Astrocyte (in vitro differentiated cells and primary cell): ENCODE data around the gene TAF8. TPM values are rescaled to one million over a fixed set of nuclear protein-coding genes. Genes with fewer than 3 reads are reported as not detected.

ENCODE experiments used
- DNase-seq: peaks from one replicate; pipeline ENCODE4 v3.0.0-alpha.2; 2010; ENCODE audit warnings: low read depth
- FAIRE-seq: peaks from 2 replicates; lab custom pipeline; 2011; peaks lifted over from hg19 to GRCh38; lab: Jason Lieb, UNC
- H2AFZ ChIP-seq: 2 replicates; pipeline ENCODE4 v1.6.0; 2012; ENCODE audit warnings: low read depth, low read length, inconsistent platforms
- H3K27ac ChIP-seq: 2 replicates; pipeline ENCODE4 v1.5.1; 2011; ENCODE audit warnings: low read depth, low read length, inconsistent platforms
- H3K27me3 ChIP-seq: 2 replicates; pipeline ENCODE4 v1.6.0; 2011; ENCODE audit warnings: low read length, inconsistent platforms; ENCODE audit not compliant: insufficient read depth
- H3K36me3 ChIP-seq: 2 replicates; pipeline ENCODE4 v1.5.1; 2011; ENCODE audit warnings: low read length, inconsistent platforms; ENCODE audit not compliant: insufficient read depth
- H3K4me1 ChIP-seq: 2 replicates; pipeline ENCODE4 v1.5.1; 2011; ENCODE audit warnings: low read length, inconsistent platforms; ENCODE audit not compliant: insufficient read depth
- H3K4me2 ChIP-seq: 2 replicates; pipeline ENCODE4 v1.6.0; 2012; ENCODE audit warnings: low read length, inconsistent platforms
- H3K4me3 ChIP-seq: 2 replicates; pipeline ENCODE4 v1.5.1; 2011; ENCODE audit warnings: low read depth, mild to moderate bottlenecking, low read length, inconsistent platforms; ENCODE audit not compliant: insufficient read depth
- H3K79me2 ChIP-seq: 2 replicates; pipeline ENCODE4 v1.6.0; 2012; ENCODE audit warnings: mild to moderate bottlenecking, low read length, inconsistent platforms; ENCODE audit not compliant: insufficient read depth
- H3K9ac ChIP-seq: 2 replicates; pipeline ENCODE4 v1.6.0; 2012; ENCODE audit warnings: mild to moderate bottlenecking, low read length, inconsistent platforms
- H3K9me3 ChIP-seq: 2 replicates; pipeline ENCODE4 v1.5.1; 2012; ENCODE audit warnings: low read depth, mild to moderate bottlenecking, low read length, inconsistent platforms; ENCODE audit not compliant: insufficient read depth
- H4K20me1 ChIP-seq: 2 replicates; pipeline ENCODE4 v1.6.0; 2012; ENCODE audit warnings: low read length, inconsistent platforms; ENCODE audit not compliant: insufficient read depth
- H3K27ac Mint-ChIP-seq: one replicate; pipeline ENCODE4 v1.8.0; 2021; ENCODE audit warnings: mild to moderate bottlenecking, mixed read lengths; ENCODE audit not compliant: unreplicated experiment
- H3K27me3 Mint-ChIP-seq: one replicate; pipeline ENCODE4 v1.8.0; 2021; ENCODE audit warnings: low read depth, mixed read lengths; ENCODE audit not compliant: unreplicated experiment
- H3K36me3 Mint-ChIP-seq: one replicate; pipeline ENCODE4 v1.8.0; 2021; ENCODE audit warnings: low read depth, mixed read lengths; ENCODE audit not compliant: unreplicated experiment
- H3K4me1 Mint-ChIP-seq: one replicate; pipeline ENCODE4 v1.8.0; 2021; ENCODE audit warnings: low read depth, mixed read lengths; ENCODE audit not compliant: unreplicated experiment
- H3K4me3 Mint-ChIP-seq: one replicate; pipeline ENCODE4 v1.8.0; 2021; ENCODE audit warnings: mild to moderate bottlenecking, moderate library complexity, mixed read lengths; ENCODE audit not compliant: unreplicated experiment
- H3K9me3 Mint-ChIP-seq: one replicate; pipeline ENCODE4 v1.8.0; 2021; ENCODE audit warnings: mild to moderate bottlenecking, mixed read lengths; ENCODE audit not compliant: unreplicated experiment
- EZH2 ChIP-seq: IDR thresholded peaks from 2 replicates; pipeline ENCODE4 v1.6.1; 2012; ENCODE audit warnings: mild to moderate bottlenecking, low read length, inconsistent platforms; ENCODE audit not compliant: insufficient read depth
- total RNA-seq: library from RNA; stranded (reverse); gene quantifications from 2 replicates; pipeline ENCODE4 v1.2.1, GENCODE V29; 2021
- TF ChIP-seq, protein P1 (sequence below): IDR thresholded peaks from 2 replicates; pipeline ENCODE4 v1.5.1; 2011; ENCODE audit warnings: low read depth, mild to moderate bottlenecking, inconsistent platforms, low read length, moderate library complexity; ENCODE audit not compliant: insufficient read depth

Gene TAF8
- total RNA-seq, 1 donor from 2014 or later, result 14.8 TPM

DNA sequence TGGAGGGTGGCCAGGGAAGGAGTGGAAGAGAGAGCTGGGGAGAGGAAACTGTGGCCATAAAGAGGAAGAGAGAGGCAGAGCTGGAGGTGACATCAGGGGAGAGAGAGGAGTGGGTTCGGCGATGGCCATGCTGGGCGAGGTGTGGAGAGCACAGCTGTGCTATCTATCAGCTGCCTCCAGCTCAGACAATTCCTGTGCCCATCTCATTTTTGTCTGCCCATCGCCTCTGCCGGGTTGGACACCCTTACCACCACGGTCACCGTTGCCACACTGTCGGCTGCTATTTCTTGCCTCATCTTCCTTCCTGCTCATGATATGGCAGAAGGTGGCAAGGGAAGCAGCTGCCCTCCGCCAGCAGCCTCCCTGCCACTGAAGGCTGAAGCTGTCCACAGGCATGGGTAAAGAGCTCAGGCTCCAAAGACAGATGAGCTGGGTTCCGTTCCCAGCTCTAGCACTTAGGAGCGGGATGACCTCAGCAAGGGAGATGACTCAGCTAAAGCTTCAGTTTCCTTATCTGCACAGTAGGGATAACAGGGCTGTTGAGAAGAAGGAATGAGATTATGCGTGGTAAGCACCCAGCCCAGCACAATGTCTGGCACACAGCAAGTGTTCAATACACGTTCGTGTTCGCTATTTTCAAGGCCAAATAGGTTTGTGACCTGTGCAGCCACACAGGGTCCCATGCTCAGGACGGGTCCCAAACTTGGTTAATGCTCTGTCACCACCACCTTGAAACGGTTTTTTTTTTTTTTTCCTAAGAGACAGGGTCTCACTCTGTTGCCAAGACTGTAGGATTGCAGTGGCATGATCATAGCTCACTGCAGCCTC is 21.9 kb upstream of the TAF8 start:
- no peaks in the 10 kb centered on the region for H3K79me2 ChIP-seq
- Mint-ChIP-seq H3K4me3 (no peak overlapping the region), H3K4me1 (peaks cover 9% of the 10 kb centered on the region), H3K9me3 (peaks cover 2% of the 10 kb centered on the region), H3K27me3 (no peaks in the 10 kb centered on the region), H3K27ac (peak overlapping the region; percentile 67), H3K36me3 (peaks cover 3% of the 10 kb centered on the region)
- no peaks in the 10 kb centered on the region for H3K27me3 ChIP-seq
- no peaks in the 10 kb centered on the region for H3K36me3 ChIP-seq
- H3K27ac ChIP-seq, result no peak overlapping the region
- peak overlapping the region; percentile 21 for H3K9ac ChIP-seq
- peak overlapping the region; percentile 46 for H3K4me2 ChIP-seq
- peak overlapping the region; percentile 69 for H2AFZ ChIP-seq
- H3K4me1 ChIP-seq, result peaks cover 12% of the 10 kb centered on the region
- DNase-seq, result peak; percentile 85
- H3K4me3 ChIP-seq, result no peak overlapping the region
- no peaks in the 10 kb centered on the region for H3K9me3 ChIP-seq
- no peak for TF ChIP-seq EZH2
- TF ChIP-seq, protein P1, sequence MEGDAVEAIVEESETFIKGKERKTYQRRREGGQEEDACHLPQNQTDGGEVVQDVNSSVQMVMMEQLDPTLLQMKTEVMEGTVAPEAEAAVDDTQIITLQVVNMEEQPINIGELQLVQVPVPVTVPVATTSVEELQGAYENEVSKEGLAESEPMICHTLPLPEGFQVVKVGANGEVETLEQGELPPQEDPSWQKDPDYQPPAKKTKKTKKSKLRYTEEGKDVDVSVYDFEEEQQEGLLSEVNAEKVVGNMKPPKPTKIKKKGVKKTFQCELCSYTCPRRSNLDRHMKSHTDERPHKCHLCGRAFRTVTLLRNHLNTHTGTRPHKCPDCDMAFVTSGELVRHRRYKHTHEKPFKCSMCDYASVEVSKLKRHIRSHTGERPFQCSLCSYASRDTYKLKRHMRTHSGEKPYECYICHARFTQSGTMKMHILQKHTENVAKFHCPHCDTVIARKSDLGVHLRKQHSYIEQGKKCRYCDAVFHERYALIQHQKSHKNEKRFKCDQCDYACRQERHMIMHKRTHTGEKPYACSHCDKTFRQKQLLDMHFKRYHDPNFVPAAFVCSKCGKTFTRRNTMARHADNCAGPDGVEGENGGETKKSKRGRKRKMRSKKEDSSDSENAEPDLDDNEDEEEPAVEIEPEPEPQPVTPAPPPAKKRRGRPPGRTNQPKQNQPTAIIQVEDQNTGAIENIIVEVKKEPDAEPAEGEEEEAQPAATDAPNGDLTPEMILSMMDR, result no peak
- no peak for FAIRE-seq
- H4K20me1 ChIP-seq, result no peaks in the 10 kb centered on the region

DNA sequence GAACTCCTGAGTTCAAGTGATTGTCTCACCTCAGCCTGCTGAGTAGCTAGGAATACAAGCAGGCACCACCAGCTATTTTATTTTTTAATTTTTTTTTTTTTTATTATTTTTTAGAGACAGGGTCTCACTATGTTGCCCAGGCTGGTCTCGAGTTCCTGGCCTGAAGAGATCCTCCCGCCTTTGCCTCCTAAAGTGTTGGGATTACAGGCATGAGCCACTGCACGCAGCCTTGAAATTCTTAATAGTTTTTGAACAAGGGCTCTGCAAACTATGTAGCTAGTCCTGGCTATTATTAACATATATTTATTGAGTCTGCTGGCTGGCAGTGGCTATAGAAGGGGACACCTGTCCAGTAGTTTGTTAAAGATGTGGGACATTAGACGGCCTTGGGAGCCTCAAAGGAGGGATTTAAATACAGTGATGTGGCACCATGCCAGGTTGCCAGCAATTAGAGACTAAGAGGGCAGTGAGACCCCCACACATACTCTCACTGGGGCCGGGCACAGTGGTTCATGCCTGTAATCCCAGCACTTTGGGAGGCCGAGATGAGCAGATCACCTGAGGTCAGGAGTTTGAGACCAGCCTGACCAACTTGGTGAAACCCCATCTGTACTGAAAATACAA is 21.1 kb upstream of the TAF8 start:
- H4K20me1 ChIP-seq, result no peaks in the 10 kb centered on the region
- peaks cover 2% of the 10 kb centered on the region for H3K9me3 Mint-ChIP-seq
- H3K4me2 ChIP-seq, result no peak overlapping the region
- no peak overlapping the region for H3K4me3 ChIP-seq
- H3K9me3 ChIP-seq, result no peaks in the 10 kb centered on the region
- H3K4me3 Mint-ChIP-seq, result no peak overlapping the region
- no peak overlapping the region for H3K9ac ChIP-seq
- H3K27ac Mint-ChIP-seq, result peak overlapping the region; percentile 67
- peaks cover 3% of the 10 kb centered on the region for H3K36me3 Mint-ChIP-seq
- H3K27ac ChIP-seq, result no peak overlapping the region
- H3K36me3 ChIP-seq, result no peaks in the 10 kb centered on the region
- H3K79me2 ChIP-seq, result no peaks in the 10 kb centered on the region
- TF ChIP-seq EZH2, result no peak
- TF ChIP-seq, protein P1, result no peak
- DNase-seq, result no peak
- no peak overlapping the region for H2AFZ ChIP-seq
- H3K4me1 Mint-ChIP-seq, result peaks cover 9% of the 10 kb centered on the region
- no peaks in the 10 kb centered on the region for H3K27me3 ChIP-seq
- H3K4me1 ChIP-seq, result peaks cover 12% of the 10 kb centered on the region
- H3K27me3 Mint-ChIP-seq, result no peaks in the 10 kb centered on the region
- no peak for FAIRE-seq

- Mint-ChIP-seq H3K27me3 (no peaks in the 10 kb centered on the region), H3K36me3 (peaks cover 3% of the 10 kb centered on the region), H3K9me3 (peaks cover 2% of the 10 kb centered on the region), H3K4me3 (no peak overlapping the region), H3K27ac (no peak overlapping the region), H3K4me1 (peaks cover 9% of the 10 kb centered on the region)
- H3K27ac ChIP-seq, result no peak overlapping the region
- DNase-seq, result no peak
- FAIRE-seq, result no peak
- H3K4me2 ChIP-seq, result no peak overlapping the region
- H3K36me3 ChIP-seq, result no peaks in the 10 kb centered on the region
- no peak overlapping the region for H2AFZ ChIP-seq
- H3K4me3 ChIP-seq, result no peak overlapping the region
- H3K27me3 ChIP-seq, result no peaks in the 10 kb centered on the region
- H4K20me1 ChIP-seq, result no peaks in the 10 kb centered on the region
- H3K9me3 ChIP-seq, result no peaks in the 10 kb centered on the region
- no peak overlapping the region for H3K9ac ChIP-seq
- H3K79me2 ChIP-seq, result no peaks in the 10 kb centered on the region
- H3K4me1 ChIP-seq, result peaks cover 12% of the 10 kb centered on the region
- TF ChIP-seq, protein P1, result no peak
- no peak for TF ChIP-seq EZH2
Observed at GRCh38 chr6:42029881-42030280, 20.4 kb upstream of the TAF8 start.
